GM12875 (cell line): ENCODE measurements around the gene TAS1R1.

ENCODE experiments used
- H3K4me3 ChIP-seq: one replicate; pipeline ENCODE4 v1.5.1; 2011; ENCODE audit warnings: low read depth, low read length, control low read depth
- TF ChIP-seq, protein P1 (sequence below): IDR thresholded peaks from 2 replicates; pipeline ENCODE4 v1.5.1; 2011; ENCODE audit warnings: low read depth, mild to moderate bottlenecking, control low read depth, inconsistent platforms, low read length, moderate library complexity, borderline replicate concordance; ENCODE audit not compliant: insufficient read depth

Gene TAS1R1

DNA sequence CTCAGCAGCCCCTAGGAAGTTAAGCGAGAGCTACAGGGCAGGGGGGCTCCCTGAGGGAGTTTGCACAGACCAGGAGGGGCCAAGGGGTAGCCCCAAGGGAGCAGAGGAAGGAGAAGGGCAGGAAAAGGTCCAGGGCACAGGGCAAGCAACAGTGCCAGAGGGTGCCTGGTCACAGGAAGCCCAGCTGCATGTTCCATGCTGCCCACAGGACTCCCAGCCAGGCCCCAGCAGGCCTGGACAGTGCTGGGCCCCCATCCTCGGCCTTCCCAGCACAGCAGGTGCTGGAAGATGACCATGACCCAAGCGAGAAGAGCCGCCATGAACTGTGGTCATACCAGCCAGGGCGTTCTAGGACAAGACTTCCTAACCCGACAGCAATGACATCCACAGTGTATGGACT, 36.5 kb downstream of the TAS1R1 start:
- no peak overlapping the region for H3K4me3 ChIP-seq
- TF ChIP-seq, protein P1, sequence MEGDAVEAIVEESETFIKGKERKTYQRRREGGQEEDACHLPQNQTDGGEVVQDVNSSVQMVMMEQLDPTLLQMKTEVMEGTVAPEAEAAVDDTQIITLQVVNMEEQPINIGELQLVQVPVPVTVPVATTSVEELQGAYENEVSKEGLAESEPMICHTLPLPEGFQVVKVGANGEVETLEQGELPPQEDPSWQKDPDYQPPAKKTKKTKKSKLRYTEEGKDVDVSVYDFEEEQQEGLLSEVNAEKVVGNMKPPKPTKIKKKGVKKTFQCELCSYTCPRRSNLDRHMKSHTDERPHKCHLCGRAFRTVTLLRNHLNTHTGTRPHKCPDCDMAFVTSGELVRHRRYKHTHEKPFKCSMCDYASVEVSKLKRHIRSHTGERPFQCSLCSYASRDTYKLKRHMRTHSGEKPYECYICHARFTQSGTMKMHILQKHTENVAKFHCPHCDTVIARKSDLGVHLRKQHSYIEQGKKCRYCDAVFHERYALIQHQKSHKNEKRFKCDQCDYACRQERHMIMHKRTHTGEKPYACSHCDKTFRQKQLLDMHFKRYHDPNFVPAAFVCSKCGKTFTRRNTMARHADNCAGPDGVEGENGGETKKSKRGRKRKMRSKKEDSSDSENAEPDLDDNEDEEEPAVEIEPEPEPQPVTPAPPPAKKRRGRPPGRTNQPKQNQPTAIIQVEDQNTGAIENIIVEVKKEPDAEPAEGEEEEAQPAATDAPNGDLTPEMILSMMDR, result no peak

DNA sequence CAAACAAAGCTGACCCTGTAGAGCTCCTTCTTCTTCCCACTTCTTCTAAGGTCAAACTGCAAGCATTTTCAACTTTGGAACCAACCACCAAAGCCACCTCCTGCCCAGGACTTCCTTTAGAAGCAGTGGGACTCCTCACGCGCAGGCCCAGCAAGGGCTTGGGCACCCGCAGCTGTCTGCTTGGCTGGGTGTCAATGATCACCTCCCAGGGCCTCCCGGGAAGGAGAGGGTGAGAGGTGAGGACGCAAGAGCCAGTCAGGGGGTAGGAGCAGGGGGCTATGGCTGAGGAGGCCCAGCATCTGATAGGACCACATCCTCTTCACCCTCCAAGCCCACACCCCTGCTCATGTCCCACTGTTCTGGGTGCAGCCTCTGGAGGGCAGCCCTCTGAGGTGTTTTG, 37.3 kb downstream of the TAS1R1 start:
- H3K4me3 ChIP-seq, result no peak overlapping the region
- TF ChIP-seq, protein P1, result no peak

DNA sequence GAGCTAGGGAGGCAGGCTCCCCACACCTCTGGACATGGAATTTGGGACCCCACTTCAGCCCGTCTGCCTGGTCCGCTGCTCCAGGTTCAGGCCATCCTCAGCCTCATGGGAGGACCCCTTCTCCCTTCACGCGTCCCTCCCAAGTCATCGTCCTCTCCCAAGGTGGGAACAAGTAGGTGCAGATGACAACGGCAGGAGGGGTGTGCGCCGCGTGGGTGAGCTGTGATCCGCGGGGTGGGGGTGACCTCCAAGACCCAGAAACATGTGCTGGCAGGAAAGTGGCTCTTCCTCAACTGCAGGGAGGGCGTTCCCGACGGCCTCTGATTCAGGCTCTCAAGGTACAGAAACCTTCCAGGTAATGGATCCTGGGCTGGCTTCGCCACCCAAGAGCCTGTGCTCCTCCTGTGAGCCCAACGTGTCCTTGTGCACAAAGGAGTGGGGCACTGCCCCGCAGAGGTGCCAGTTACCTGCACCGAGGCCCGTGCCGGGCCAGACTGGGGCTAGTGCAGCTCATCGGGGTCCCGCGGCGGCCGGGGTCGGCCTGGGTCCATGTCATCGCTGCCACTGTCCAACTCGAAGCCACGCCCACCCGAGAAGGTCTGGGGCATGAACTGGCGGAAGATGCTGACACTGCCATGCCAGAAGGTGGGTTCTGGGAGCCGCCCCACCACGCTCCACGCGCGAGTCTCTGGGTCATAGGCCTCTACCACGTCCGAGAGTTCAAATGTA, 37.9 kb downstream of the TAS1R1 start:
- TF ChIP-seq, protein P1, result no peak
- no peak overlapping the region for H3K4me3 ChIP-seq

DNA sequence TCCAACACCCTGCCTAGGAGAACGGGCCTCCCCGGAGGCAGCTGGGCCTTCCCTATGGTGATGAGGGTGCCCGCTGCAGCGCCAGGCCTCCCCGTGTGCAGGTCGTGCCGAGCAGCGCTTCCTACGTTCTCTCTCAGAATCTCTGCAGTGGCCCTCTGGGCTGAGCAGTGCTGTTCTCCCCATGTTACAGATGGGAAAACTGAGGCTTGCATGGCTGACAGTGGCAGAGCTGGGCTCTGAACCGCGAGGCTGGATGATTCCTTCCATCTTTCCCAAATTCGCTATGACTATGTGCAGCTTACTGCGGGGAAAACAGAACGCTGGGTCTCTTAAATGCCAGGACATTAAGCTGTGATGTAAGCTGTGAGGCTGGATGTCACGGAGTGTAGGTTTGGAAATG, 38.7 kb downstream of the TAS1R1 start:
- TF ChIP-seq, protein P1, result no peak

DNA sequence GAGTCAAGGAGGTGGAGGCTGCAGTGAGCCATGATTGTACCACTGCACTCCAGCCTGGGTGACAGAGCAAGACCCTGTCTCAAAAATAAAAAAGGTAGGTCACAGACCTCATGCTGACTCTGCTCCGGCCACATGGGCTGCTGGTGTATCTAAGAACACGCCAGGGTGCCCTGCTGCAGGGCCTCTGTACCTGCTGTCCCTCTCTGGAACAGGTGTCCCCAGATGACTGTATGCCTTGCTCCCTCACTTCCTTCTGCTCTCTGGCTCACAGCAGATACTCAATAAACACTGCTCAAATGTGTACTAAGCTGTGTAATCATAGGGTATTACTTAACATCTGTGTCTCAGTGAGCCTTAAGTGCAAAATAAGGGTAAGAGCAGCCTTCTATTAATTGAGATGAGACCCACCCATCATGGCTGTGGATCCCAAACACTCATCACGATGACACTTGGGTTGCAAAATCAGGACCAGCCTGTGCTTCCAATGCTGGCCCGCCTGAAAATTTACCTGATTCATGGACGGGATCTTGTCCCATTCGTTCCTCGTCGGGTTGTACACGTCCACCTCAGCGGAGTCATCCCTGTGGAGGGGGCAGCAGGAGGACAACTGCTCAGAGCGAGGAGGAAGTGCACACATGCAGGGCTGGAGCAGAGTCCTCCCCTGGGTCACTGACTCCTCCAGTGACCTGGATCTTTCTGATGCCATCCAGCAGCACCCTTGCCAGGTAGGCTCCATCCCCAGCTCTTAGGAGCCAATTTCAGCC, 40.1 kb downstream of the TAS1R1 start:
- TF ChIP-seq, protein P1, result no peak
- H3K4me3 ChIP-seq, result no peak overlapping the region

More for the DNA sequence above, 38.7 kb downstream of the TAS1R1 start:
- no peak overlapping the region for H3K4me3 ChIP-seq

DNA sequence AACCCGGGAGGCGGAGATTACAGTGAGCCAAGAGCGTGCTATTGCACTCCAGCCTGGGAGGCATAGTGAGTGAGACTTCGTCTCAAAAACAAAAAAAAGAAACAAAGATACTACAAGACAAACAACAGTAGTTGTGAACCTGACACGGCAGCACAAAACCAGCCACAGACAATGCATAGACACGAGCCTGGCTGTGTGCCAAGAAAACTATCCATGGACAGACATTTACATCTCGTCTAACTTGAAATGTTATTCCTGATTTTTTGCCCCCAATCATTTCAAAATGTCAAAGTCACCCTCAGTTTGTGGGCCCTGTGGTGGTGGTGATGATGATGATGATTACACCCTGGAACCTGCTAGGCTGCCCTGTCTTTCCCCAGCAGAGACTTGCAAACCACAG, 41.2 kb downstream of the TAS1R1 start:
- TF ChIP-seq, protein P1, result no peak
- no peak overlapping the region for H3K4me3 ChIP-seq
